Eye (tissue), 1 donor: ENCODE measurements around the gene TRAPPC2B.
"Not testable (repeated sequence)": the region's sequence is repeated elsewhere in the genome, so short reads cannot be mapped to it uniquely, and the experiment has no call there.

Experiments used
- DNase-seq: peaks from one replicate; pipeline ENCODE4 v3.0.0-alpha.2; 2015

TRAPPC2B gene

DNA sequence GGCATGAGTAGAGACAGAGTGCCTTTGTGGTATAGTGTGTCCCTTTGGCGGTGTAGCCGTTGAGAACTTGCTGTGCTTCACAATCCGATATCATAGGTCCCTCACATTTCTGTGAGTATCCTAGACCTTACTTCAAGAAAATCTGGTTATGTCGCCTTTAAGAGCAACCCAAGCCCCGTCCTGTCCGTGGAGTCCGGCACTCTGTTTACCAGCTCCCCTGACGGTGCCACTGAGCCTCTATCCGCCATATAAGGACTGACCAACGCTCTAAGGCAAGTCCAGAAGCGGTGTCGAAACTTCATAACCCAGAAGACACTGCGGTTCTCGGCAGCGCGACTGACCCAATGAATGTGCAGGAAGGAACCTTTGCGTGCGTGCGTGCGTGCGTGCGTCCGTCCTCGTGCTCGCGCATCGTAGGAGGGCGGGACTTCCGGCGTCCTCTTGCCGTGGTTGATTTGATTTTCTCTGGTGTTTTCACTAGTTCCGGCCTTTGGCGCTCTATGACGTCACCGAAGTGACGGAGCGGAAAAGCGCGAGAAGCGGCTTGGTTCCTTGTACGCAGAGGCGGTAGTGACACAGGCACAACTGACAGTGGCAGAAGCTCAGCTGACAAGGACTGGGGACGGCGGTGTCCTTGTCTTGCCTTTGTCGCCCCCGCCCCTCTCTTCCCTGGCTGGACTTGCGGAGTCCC lies at the start of gene TRAPPC2B, which contains the start of gene ZNF547:
Gene TRAPPC2B, plus strand, starts transcription at position 555 of the 691 bp plus-strand sequence. CDS start 1,283 bp downstream, outside the sequence.
Gene ZNF547, plus strand, starts transcription at position 555 of the 691 bp plus-strand sequence. CDS start 5,005 bp downstream, outside the sequence.
- DNase-seq: peak; percentile 100

DNA sequence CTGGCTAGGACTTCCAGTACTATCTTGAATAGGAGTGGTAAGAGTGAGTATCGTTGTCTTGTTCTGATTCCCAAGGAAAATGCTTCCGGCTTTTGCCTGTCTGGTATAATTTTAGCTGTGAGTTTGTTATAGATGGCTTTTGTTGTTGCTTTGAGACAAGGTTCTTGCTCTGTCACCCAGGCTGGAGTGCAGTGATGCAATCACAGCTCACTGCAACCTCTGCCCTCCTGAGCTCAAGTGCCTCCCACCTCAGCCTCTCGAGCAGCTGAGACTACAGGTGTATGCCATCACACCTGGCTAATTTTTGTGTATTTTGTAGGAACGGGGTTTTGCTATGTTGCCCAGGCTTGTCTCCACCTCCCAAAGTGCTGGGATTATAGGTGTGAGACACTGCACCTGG lies 49.2 kb upstream of the TRAPPC2B start:
- DNase-seq: no peak

DNA sequence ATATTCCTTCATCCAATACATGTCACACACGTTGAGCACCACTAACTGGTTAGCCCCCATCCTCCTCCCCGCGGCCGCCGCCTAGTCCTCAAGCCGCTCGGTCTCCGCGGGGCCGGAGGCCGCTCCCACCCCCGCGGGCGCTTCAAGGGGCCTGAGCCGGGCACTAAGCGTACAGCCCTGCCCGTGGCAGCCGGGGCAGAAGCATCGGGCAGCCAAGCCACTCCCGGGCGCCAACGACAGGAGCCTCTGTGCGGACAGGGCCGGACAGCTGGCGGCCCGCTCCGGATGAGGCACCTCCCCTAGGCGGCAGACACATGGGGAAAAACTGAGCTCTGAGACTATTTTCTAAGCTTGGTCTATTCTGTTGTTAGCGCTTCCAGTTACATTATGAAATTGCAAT lies 45.8 kb upstream of the TRAPPC2B start:
- no peak for DNase-seq

DNA sequence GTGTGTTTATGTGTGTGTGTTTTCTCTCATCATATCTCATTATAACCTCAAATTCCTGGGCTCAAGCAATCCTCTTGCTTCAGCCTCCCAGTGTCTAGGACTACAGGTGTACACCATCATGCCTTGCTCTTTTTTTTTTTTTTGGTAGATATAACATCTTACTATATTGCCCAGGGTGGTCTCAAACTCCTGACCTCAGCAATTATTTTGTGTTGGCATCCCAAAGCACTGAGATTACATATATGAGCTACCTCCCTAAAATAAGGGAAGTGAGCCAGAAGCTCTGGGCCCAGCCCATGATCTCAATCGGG lies 43.5 kb upstream of the TRAPPC2B start:
- DNase-seq: no peak

DNA sequence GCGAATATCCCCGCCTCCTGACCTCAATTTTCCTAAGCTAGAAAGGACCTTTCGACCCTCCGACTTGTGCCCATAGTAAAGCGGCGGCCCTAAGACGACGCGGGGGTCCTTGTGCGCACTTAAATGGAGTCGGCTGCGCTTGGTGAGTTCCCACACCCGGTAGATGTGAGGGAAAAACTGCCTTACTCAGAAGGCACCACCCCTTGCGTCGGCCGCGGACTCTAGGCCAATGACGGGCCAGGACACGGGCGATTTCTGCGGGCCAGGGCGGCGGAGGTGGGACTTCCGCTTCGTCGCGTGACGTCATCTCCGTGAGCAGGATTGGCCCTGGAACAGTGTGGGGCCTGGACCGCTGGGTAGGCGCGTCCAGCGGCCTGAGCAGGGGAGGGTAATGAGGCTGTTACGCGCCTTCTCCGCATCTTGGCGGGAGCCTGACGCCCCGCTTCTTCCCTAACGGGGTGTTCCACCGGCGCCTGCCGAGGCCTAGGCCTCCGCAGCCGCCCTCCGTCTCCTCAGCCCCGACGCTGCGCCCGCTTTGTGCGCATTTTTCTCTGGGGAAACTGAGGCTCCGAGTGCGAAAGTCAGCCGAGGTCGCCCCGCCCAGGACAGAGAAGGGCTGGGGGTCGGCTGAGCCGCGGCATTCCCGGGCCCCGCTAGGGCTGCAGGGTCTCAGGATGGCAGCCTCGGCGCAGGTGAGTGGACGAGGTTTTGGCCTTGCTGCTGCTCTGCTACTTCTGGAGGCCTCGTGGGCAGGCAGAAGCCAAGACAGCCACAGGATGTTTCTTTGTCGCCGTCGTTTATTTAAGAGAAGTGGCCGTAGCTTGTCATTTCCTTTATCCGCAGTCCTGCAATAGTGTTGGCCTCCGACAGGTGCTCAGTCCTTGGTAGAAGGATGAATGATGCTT lies 42.9 kb upstream of the TRAPPC2B start, which contains the start of gene ZNF543:
Gene ZNF543, plus strand, starts transcription at position 293 of the 905 bp plus-strand sequence. Its CDS starts 382 bp downstream, at position 675.
- DNase-seq: peak; percentile 99

DNA sequence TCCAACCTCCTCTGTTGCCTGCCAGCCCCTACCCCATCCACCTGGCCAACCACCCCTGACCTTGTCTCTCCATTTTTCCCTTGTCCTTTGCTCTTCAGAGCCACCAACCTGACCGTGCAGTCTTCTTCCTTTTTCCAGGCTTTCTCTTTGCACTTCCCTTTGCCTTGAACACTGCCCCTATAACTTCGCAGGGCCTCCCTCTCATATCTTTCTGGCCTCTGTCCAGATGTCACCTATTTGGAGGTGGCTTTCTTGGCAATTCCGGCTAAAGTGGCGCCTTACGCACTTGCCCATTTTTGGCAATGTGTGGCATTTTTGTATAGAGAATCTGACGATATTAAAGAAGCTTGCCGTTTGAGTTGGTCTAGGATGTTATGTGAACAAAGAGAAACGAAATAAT lies 42.2 kb upstream of the TRAPPC2B start:
- DNase-seq: no peak

DNA sequence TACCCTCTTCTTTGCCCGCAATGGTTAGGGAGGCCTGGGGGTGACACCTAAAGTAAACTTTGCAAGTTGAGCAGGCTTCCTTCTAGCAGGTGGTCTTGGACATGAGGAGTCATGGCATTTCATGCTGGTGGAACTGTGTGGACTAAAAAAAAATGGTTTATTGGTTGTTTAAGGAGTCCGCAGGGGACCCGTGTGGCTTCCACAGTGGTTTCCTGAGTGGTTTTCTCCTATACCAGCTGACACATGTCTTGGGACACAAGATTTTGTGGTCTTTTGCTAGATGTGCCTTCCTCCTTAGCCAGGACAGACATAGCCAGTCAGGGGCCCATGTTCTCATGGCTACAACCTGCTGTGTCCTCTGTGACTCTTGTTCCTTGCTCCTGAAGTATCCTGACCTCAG lies 41.6 kb upstream of the TRAPPC2B start:
- DNase-seq: no peak

DNA sequence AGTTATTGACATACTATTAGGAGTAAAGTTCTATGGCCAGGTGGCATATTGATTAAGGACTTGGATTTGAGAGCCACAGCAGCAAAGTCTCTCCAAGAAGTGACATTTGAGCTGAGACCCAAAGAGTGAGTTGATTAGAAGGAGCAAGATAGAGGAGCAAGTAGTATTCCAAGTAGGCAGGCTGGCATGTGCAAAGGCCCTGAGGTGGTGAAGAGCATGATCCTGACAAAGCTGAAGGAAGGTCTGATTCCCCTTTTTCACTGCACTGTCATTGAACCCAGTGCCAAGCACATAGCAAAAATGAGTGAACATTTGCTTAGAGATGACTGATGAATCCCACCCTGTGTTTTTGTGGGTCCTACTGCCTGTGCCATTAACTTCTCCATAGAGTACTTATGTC lies 38.4 kb upstream of the TRAPPC2B start:
- no peak for DNase-seq

DNA sequence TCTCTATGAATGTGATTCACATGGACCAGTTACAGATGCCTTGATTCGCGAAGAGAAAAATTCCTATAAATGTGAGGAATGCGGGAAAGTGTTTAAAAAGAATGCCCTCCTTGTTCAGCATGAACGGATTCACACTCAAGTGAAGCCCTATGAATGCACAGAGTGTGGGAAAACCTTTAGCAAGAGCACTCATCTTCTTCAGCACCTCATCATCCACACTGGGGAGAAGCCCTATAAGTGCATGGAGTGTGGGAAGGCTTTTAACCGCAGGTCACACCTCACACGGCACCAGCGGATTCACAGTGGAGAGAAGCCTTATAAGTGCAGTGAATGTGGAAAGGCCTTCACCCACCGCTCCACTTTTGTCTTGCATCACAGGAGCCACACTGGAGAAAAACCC lies 35.4 kb upstream of the TRAPPC2B start:
- no peak for DNase-seq

DNA sequence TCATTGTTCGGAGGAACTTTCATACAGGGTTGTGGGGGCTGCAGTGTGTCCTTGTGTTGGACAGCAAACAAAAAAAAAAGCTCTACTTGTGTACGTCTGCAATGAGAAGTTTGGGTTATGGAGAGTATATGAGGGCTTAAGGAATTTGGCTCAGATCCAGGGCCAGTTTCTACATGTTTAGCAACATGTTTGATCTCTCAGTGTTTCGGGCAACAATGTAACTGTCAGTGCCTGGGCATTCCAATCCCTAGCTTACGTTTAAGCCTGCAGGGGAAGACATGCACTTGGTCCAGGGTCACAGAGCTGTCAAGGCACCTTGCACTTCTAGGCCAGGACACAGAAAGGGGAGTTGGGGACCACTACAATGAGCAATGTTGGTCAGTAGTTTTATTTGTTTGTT lies 29.2 kb upstream of the TRAPPC2B start:
- peak; percentile 45 for DNase-seq

DNA sequence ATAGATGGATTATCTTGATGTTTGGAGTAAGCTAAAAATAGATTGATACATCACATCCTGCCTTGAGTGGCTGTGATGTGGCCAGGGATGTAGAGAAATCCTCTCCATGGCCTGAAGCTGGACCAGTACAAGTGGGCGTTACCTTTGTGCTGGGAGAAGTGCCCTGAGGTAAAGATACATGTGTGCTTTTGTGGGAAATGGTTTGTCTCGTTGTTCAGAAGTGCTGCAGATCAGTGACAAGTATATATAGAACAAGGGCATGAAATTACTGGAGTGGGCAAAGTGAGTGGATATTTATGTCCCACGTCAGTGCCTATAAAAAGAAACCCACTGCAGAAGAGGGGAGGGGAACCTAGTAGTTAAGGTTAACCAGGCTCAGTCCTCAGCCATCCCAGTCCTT lies 24.5 kb upstream of the TRAPPC2B start:
- no peak for DNase-seq

DNA sequence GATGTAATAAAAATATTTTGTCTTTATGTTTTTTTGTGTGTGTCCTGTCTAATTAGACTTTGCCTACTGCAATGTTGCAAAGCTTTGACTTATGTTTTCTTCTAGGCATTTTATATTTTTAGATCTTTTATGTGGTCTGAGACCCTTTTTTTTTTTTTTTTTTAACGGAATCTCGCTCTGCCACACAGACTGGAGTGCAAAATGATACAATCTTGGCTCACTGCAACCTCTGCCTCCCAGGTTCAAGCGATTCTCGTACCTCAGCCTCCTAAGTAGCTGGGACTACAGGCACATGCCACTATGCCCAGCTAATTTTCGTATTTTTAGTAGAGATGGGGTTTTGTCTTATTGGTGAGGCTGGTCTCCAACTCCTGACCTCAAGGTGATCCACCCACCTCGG lies 20.8 kb upstream of the TRAPPC2B start:
- no peak for DNase-seq

DNA sequence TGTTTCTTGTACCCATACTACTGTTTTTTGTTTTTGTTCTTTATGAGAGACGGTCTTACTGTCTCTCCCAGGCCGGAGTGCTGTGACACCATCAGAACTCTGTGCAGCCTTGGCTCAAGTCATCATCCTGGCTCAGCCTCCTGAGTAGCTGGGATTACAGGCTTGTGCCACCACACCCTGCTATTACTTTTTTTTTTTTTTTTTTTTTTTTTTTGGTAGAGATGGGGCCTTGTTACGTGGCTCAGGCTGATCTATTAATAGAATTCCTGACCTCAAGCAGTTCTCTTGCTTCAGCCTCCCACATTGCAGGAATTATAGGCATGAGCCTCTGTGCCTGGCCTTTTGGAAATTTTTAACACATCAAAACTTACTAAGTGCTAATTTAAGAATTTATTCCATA lies 15.2 kb upstream of the TRAPPC2B start:
- DNase-seq: no peak

DNA sequence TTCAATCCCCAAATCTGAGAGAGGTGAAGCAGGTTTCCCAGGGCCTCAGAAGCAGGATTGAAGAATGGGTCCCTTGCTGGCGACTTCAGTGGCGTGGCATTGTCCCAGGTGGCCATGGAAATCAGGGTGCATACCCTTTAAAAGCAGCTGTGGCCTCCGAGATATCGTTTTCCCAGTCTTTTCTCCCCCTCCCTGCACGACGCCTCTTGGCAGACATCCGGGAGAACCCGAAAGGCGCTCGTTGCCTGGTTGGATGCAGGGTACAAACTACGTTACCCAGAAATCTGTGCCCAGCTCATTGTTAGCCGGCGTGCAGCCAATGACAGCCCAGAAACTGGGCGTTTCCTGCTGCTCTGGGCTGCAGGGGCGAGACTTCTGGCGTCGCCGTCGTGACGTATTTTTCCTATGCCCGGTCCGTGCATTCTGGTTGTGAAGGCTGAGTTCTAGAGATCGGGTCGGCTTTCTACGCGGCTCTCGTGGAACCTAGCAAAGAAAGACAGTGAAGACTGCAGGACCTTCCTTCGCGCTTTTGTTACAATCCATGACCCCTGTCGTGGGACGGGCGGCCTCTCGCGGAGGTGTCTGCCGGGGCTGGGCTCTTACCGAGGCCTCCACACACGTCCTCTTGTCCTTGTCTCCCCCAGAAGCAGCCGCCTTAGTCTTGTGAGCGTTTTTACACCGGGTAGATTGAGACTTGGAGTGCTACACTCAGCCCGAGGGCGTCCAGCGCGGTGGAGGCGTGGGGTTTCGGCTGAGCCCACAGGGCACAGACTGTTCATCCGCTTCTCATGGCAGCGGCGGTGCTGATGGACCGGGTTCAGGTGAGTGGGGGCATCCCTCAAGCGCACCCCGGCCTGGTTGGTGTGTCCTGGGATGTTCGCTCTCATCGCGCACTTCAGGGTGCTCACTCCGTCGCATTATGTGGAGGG lies 12.2 kb upstream of the TRAPPC2B start, which contains the start of gene ZNF304:
Gene ZNF304, plus strand, starts transcription at position 395 of the 929 bp plus-strand sequence. Its CDS starts 394 bp downstream, at position 789.
- DNase-seq: peak; percentile 97

DNA sequence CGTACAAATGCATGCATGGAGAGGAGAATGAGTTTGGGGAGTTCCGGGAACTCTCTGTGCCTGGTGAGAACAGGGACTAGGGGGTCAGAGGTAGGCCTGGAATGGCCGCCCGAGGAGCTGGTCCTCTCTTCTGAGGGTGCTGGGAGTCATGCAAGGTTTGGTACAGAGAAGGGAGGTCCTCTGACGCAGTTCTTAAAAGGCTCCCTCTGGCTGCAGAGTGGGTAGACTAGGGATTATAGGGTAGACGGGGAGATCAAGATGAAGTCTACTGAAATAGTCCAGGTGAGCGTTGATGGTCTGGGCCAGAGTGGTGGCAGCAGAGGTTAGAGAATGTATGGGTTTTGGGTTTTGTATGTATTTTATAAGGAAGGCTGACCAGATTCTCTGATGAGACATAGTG lies 11.5 kb upstream of the TRAPPC2B start:
- DNase-seq: no peak

DNA sequence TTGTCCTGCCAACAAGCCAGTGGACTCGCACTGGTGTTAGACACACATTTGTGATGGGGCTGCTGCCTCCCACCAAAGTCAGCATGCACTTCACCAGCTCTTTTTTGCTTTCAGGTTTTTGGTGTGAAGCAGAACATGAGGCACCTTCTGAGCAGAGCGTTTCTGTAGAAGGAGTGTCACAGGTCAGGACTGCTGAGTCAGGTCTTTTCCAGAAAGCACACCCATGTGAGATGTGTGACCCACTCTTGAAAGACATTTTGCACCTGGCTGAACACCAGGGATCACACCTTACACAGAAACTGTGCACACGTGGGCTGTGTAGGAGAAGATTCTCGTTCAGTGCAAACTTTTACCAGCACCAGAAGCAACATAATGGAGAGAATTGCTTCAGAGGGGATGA lies 7.4 kb upstream of the TRAPPC2B start:
- no peak for DNase-seq

DNA sequence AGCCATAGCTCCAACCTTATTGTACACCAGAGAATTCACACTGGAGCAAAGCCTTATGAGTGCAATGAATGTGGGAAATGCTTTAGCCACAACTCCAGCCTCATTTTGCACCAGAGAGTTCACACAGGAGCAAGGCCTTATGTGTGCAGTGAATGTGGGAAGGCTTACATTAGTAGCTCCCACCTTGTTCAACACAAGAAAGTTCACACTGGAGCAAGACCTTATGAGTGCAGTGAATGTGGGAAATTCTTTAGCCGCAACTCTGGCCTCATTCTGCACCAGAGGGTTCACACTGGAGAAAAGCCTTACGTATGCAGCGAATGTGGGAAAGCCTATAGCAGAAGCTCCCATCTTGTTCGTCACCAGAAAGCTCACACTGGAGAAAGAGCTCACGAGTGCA lies 5.9 kb upstream of the TRAPPC2B start:
- no peak for DNase-seq

DNA sequence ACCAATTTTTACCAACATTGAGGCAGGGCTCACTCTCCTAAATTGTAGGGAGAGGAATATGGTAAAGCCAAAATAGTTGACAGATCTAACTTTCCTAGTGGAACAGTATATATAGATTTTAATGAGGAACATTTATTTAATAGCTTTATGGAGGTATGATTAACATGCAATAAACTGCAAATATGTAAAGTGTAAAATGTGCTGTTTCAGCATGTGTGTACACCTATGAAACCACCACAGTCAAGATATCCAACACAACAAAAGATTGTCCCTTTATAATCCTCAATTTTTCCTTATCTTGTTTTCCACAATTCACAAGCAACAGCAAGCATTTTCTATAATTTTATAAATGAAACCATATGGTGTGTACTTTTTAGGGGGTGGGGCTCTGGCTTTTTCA lies 4.1 kb upstream of the TRAPPC2B start:
- DNase-seq: no peak

DNA sequence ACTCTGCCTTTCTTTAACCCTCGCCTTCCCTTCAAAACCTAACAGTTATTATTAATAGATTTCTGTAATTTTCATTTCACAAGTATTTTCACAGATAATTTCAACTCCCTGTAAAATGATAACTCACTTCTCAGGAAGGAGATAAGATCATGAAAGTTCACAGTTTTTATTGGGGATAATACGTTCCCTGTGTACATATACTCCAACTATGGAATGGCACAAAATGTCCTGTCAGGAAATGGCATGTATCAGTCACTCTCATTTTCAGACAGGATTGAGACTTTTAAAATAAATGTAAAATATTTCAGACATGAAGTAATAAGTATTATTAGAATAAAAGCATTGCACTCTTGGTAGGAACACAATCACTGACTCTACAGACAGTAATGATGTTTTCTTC lies 932 bp upstream of the TRAPPC2B start:
- DNase-seq: peak; percentile 2

DNA sequence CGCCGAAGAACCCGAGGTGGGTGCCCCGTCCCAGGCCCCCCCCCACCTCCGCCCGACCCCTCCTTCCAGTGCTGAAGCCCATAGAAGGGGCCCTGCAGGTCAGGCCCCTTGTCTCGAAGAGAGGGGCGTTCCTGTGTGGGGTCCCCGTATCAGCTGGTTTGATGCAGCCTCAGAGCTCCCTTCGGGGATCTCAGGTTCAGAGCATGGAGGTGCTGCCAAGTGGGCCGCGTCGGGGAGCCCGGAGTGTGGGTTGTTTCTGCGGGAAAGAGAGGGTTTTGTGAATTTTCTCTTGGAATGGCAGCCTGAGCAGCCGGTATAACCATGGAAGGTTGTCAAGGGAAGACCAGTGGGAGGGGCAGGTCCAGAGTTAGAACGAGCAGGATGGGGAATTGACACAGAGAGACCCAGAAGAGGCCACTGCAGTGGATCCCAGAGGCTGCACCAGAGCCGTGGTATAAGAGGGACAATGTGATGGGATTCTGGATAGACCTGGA lies 384 bp downstream of the TRAPPC2B start:
- no peak for DNase-seq

DNA sequence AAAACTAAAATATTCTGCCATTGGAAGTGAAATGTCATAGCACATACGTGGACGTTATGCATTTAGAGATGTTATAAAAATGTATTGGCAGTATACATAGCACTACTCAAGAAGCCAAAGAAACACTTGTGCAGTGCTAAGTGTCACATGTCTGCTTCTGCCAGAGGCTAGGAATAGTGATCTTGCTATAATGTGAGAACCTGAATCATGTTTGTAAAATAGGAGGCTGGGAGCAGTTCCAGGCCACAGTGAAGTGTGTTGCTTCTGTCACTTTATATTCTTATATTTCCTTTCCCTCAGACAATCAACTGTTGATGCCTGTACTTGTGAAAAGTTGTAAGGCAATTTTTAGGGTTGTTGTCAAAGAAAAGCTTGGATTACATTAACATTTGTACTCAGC lies 3.4 kb downstream of the TRAPPC2B start:
- DNase-seq: no peak

DNA sequence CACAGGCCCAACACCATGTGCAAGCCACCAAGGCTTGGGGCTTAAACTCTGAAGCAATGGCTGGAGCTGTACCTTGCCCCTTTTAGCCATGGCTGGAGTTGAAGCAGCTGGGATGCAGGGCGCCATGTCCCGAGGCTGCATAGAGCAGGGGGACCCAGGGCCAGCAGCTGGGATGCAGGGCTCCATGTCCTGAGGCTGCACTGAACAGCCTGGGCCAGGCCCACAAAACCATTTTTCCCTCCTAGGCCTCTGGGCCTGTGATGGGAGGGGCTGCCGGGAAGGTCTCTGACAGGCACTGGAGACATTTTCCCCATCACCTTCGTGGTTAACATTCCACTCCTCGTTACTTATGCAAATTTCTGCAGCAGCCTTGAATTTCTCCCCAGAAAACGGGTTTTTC lies 10.8 kb downstream of the TRAPPC2B start:
- DNase-seq: no peak

DNA sequence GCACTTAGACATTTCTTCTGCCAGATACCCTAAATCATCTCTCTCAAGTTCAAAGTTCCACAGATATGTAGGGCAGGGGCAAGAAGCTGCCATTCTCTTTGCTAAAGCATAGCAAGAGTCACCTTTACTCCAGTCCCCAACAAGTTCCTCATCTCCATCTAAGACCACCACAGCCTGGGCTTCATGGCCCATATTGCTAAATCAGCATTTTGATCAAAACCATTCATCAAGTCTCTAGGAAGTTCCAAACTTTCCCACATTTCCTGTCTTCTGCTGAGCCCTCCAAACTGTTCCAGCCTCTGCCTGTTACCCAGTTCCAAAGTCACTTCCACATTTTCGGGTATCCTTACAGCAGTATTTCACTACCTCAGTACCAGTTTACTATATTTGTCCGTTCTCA lies 11.3 kb downstream of the TRAPPC2B start:
- not testable (repeated sequence) for DNase-seq
